AG04449 (cell line): Measurements from ENCODE around the gene GPR55.

Source experiments
- CTCF ChIA-PET: fragments of 350-600 bp; formaldehyde crosslinking; extraction: SDS; loops from one replicate; lab custom pipeline; 2021; ENCODE audit warnings: antibody characterized with exemption; lab: Yijun Ruan, JAX
- POLR2A ChIA-PET: fragments of 400-600, 350-600 bp; formaldehyde crosslinking; extraction: SDS; loops from one replicate; lab custom pipeline; 2020; ENCODE audit warnings: antibody characterized with exemption, inconsistent platforms; lab: Yijun Ruan, JAX
- DNase-seq: peaks from one replicate; pipeline ENCODE4 v3.0.0-alpha.2; 2010; ENCODE audit warnings: low read depth, low spot score
- H3K4me3 ChIP-seq: 2 replicates; pipeline ENCODE4 v1.5.1; 2011; ENCODE audit warnings: low read depth, mild to moderate bottlenecking, control low read depth, low read length
- CTCF ChIP-seq: IDR thresholded peaks from one replicate; pipeline ENCODE4 v1.5.1; 2011; ENCODE audit warnings: mild to moderate bottlenecking, moderate library complexity, low read length, control low read depth, inconsistent platforms; ENCODE audit not compliant: insufficient read depth; ENCODE audit errors: missing control alignments

GPR55 gene

GRCh38 chr2:230928701-230929380 lies 3.8 kb upstream of the GPR55 start:
- no peak overlapping the region for H3K4me3 ChIP-seq
- TF ChIP-seq CTCF: no peak
- DNase-seq: no peak
- ChIA-PET CTCF (no interaction called here), POLR2A (no interaction called here)

GRCh38 chr2:230927711-230928341 lies 2.8 kb upstream of the GPR55 start:
- TF ChIP-seq CTCF: no peak
- no peak overlapping the region for H3K4me3 ChIP-seq
- POLR2A ChIA-PET: no interaction called here
- CTCF ChIA-PET: interaction anchor here (0.9 kb wide), 1 partner anchor 105 kb away, joined by 3 read pairs; no protein-coding TSS in a partner anchor
- no peak for DNase-seq

- CTCF ChIA-PET: interaction anchor here (1.1 to 1.7 kb wide), 3 partner anchors 22 to 61 kb away, joined by 3 to 8 read pairs (median 3); no protein-coding TSS in a partner anchor
- POLR2A ChIA-PET: no interaction called here
- TF ChIP-seq CTCF: no peak
- H3K4me3 ChIP-seq: no peak overlapping the region
- DNase-seq: no peak
Observed at GRCh38 chr2:230925879-230926765, 1.1 kb upstream of the GPR55 start.

GRCh38 chr2:230925443-230925878 lies 419 bp upstream of the GPR55 start:
- no peak for TF ChIP-seq CTCF
- H3K4me3 ChIP-seq: no peak overlapping the region
- CTCF ChIA-PET: interaction anchor here (1.1 to 1.7 kb wide), 3 partner anchors 22 to 62 kb away, joined by 3 to 8 read pairs (median 3); no protein-coding TSS in a partner anchor
- no peak for DNase-seq
- POLR2A ChIA-PET: no interaction called here

GRCh38 chr2:230924092-230924469 lies 961 bp downstream of the GPR55 start:
- ChIA-PET CTCF (interaction anchor here (1.2 kb wide), 1 partner anchor 100 kb away, joined by 3 read pairs; no protein-coding TSS in a partner anchor), POLR2A (no interaction called here)
- no peak for TF ChIP-seq CTCF
- DNase-seq: no peak
- no peak overlapping the region for H3K4me3 ChIP-seq
